ENCODE results near the gene SLC35A1. TPM values are rescaled to one million over a fixed set of nuclear protein-coding genes. Genes with fewer than 3 reads are reported as not detected.
"Not testable (repeated sequence)": the region's sequence is repeated elsewhere in the genome, so short reads cannot be mapped to it uniquely, and the experiment has no call there.

The SLC35A1 gene
- total RNA-seq, 1 experiment from 2014 or later: 19.4 TPM

GRCh38 chr6:87484491-87484890 lies 11.7 kb downstream of the SLC35A1 start:
- peaks cover 11% of the 10 kb centered on the region for H3K9me3 Mint-ChIP-seq (ENCODE audit: low read depth, unreplicated experiment)
- CTCF ChIA-PET: no interaction called here
- H3K27me3 Mint-ChIP-seq (ENCODE audit: unreplicated experiment): no peaks in the 10 kb centered on the region
- H3K4me1 Mint-ChIP-seq (ENCODE audit: low read depth, unreplicated experiment): no peaks in the 10 kb centered on the region
- BruUV-seq (replicated peaks): no TSS peak
- TF ChIP-seq CTCF (IDR thresholded peaks at IDR 0.05; ENCODE audit: unreplicated experiment): no peak
- intact Hi-C loops (cut with micrococcal nuclease; ENCODE audit: unreplicated experiment): no loop called here
- H3K4me3 Mint-ChIP-seq (ENCODE audit: low read depth, unreplicated experiment): no peak overlapping the region
- no peak for DNase-seq
- H3K36me3 Mint-ChIP-seq (ENCODE audit: insufficient read depth, unreplicated experiment): no peaks in the 10 kb centered on the region
- H3K27ac Mint-ChIP-seq (ENCODE audit: unreplicated experiment): no peak overlapping the region

- TF ChIP-seq CTCF (IDR thresholded peaks at IDR 0.05; ENCODE audit: unreplicated experiment): no peak
- intact Hi-C loops (cut with micrococcal nuclease; ENCODE audit: unreplicated experiment): no loop called here
- no TSS peak for BruUV-seq (replicated peaks)
- Mint-ChIP-seq H3K36me3 (ENCODE audit: insufficient read depth, unreplicated experiment) (no peaks in the 10 kb centered on the region), H3K4me1 (ENCODE audit: low read depth, unreplicated experiment) (no peaks in the 10 kb centered on the region), H3K4me3 (ENCODE audit: low read depth, unreplicated experiment) (no peak overlapping the region), H3K27me3 (ENCODE audit: unreplicated experiment) (no peaks in the 10 kb centered on the region), H3K9me3 (ENCODE audit: low read depth, unreplicated experiment) (peaks cover 11% of the 10 kb centered on the region), H3K27ac (ENCODE audit: unreplicated experiment) (no peak overlapping the region)
- DNase-seq: no peak
- CTCF ChIA-PET: no interaction called here
Measured at GRCh38 chr6:87487555-87487954, 14.8 kb downstream of the SLC35A1 start.

- H3K36me3 Mint-ChIP-seq (ENCODE audit: insufficient read depth, unreplicated experiment); BruUV-seq (replicated peaks); DNase-seq; H3K4me3 Mint-ChIP-seq (ENCODE audit: low read depth, unreplicated experiment); intact Hi-C loops (cut with micrococcal nuclease; ENCODE audit: unreplicated experiment); H3K27me3 Mint-ChIP-seq (ENCODE audit: unreplicated experiment); H3K4me1 Mint-ChIP-seq (ENCODE audit: low read depth, unreplicated experiment); H3K9me3 Mint-ChIP-seq (ENCODE audit: low read depth, unreplicated experiment); H3K27ac Mint-ChIP-seq (ENCODE audit: unreplicated experiment): not testable (repeated sequence)
- CTCF ChIA-PET: interaction anchor here (0.7 to 1.4 kb wide), 3 partner anchors 65 to 306 kb away, joined by 3 to 6 read pairs (median 5); no protein-coding TSS in a partner anchor
Measured at GRCh38 chr6:87489326-87489725, 16.6 kb downstream of the SLC35A1 start.

DNA sequence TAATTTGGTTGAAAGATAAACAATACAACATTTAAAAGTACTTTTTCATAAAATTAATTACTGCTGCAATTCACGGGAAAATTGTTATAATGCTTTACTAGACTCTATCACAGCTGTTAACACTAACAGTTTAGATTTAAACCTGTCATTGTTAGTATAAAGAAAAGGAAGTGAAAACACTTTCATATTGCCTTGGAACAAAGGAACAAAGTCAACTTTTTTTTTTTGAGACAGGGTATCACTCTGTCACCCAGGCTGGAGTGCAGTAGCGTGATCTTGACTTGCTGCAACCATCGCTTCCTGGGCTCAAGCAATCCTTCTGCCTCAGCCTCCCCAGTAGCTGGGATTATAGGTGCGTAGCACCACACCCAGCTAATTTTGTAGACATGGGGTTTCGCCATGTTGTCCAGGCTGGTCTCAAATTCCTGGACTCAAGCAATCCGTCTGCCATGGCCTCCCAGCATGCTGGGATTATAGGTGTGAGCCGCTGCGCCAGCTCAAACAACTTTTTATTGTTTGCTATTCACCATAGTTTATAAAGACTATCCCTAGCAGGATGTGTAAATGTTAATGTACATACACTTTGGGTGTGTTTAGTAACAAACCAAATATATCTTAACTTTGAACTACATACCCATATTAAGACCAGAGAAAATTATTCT lies 22.1 kb downstream of the SLC35A1 start:
- CTCF ChIA-PET: no interaction called here

More for the DNA sequence above, 22.1 kb downstream of the SLC35A1 start:
- H3K4me1 Mint-ChIP-seq (ENCODE audit: low read depth, unreplicated experiment): no peaks in the 10 kb centered on the region
- no peaks in the 10 kb centered on the region for H3K36me3 Mint-ChIP-seq (ENCODE audit: insufficient read depth, unreplicated experiment)
- no peak for DNase-seq
- TF ChIP-seq CTCF (IDR thresholded peaks at IDR 0.05; ENCODE audit: unreplicated experiment): no peak
- H3K4me3 Mint-ChIP-seq (ENCODE audit: low read depth, unreplicated experiment): no peak overlapping the region
- no TSS peak for BruUV-seq (replicated peaks)
- no peaks in the 10 kb centered on the region for H3K27me3 Mint-ChIP-seq (ENCODE audit: unreplicated experiment)
- intact Hi-C loops (cut with micrococcal nuclease; ENCODE audit: unreplicated experiment): no loop called here
- H3K27ac Mint-ChIP-seq (ENCODE audit: unreplicated experiment): no peak overlapping the region
- no peaks in the 10 kb centered on the region for H3K9me3 Mint-ChIP-seq (ENCODE audit: low read depth, unreplicated experiment)

Data from Calu3 (cell line).